ENCODE measurements around the gene DDX47. TPM values are rescaled to one million over a fixed set of nuclear protein-coding genes. Genes with fewer than 3 reads are reported as not detected.
A peak's percentile ranks its signal among the peaks of the same experiment; 100 is the strongest.

DDX47 gene
- total RNA-seq, 2 donors from 2014 or later = 92.3 to 154 TPM

DNA sequence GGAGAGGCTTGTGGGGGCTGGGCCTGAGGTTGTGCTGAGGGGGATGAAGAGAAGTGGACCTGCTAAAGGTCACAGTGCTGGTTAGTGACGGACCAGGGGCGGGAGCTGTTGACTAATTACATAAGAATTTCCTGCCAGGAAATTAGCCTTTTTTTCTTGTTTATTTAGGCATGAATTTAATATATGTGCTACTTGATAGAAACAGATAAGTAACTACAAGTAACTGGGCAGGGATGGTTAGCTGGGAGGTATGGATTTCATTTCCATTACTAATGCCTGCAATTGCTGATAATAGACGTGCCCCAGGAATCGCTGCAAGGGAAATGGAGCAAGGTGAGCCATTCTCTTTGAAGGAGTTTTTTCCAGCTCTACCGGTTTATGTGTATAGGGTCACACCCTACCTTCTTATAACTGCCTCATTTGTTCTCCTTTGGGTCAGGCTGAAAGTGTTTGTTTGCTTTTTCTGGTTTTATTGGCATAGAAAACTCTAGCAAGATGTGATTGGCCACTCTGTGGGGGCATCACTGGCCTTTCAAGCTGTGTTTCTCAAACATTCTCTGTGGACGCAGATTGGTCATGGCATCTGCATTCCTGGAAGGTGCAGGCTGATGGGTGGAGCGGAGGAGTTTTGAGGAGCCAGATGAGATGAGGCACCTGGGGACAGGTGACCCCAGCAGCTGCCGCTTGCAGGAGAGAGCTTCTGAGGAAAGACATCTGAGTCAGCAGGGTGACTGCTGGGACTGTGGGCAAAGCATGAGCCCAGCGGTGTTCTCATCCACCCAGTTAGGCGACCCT, 59.2 kb downstream of the DDX47 start:
- TF ChIP-seq, protein P1, sequence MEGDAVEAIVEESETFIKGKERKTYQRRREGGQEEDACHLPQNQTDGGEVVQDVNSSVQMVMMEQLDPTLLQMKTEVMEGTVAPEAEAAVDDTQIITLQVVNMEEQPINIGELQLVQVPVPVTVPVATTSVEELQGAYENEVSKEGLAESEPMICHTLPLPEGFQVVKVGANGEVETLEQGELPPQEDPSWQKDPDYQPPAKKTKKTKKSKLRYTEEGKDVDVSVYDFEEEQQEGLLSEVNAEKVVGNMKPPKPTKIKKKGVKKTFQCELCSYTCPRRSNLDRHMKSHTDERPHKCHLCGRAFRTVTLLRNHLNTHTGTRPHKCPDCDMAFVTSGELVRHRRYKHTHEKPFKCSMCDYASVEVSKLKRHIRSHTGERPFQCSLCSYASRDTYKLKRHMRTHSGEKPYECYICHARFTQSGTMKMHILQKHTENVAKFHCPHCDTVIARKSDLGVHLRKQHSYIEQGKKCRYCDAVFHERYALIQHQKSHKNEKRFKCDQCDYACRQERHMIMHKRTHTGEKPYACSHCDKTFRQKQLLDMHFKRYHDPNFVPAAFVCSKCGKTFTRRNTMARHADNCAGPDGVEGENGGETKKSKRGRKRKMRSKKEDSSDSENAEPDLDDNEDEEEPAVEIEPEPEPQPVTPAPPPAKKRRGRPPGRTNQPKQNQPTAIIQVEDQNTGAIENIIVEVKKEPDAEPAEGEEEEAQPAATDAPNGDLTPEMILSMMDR (conservative IDR thresholded peaks at IDR 0.05) = no peak
- Histone ChIP-seq H3K9me3 (ENCODE audit: control insufficient read depth, low read length) (no peaks in the 10 kb centered on the region), H3K27me3 (ENCODE audit: control insufficient read depth, insufficient read depth, low read length, poor library complexity, severe bottlenecking) (no peaks in the 10 kb centered on the region), H3K4me1 (ENCODE audit: control insufficient read depth, insufficient read depth, low read length) (peaks cover under 1% of the 10 kb centered on the region), H3K9ac (ENCODE audit: extremely low read depth, low read length, poor library complexity, severe bottlenecking) (no peak overlapping the region), H3K27ac (ENCODE audit: low read depth, low read length) (no peak overlapping the region), H3K36me3 (ENCODE audit: control insufficient read depth, insufficient read depth, low read length) (no peaks in the 10 kb centered on the region), H3K4me3 (ENCODE audit: low read length) (no peak overlapping the region)
- H3K4me1 Mint-ChIP-seq = peaks cover 33% of the 10 kb centered on the region
- peak; percentile 78 for DNase-seq
- peak overlapping the region; percentile 87 for H3K27ac Mint-ChIP-seq
- 80 to 87% methylated on average over 4 to 9 of the region's 10 CpGs for whole genome bisulfite sequencing, 2 experiments (ENCODE audit: insufficient coverage in 1 of 2, insufficient read length in 1 of 2)
- H3K36me3 Mint-ChIP-seq (ENCODE audit: low read depth) = peaks cover 9% of the 10 kb centered on the region
- no peaks in the 10 kb centered on the region for H3K9me3 Mint-ChIP-seq
- H3K4me3 Mint-ChIP-seq = no peak overlapping the region
- H3K27me3 Mint-ChIP-seq (ENCODE audit: insufficient read depth) = peaks cover 15% of the 10 kb centered on the region

DNA sequence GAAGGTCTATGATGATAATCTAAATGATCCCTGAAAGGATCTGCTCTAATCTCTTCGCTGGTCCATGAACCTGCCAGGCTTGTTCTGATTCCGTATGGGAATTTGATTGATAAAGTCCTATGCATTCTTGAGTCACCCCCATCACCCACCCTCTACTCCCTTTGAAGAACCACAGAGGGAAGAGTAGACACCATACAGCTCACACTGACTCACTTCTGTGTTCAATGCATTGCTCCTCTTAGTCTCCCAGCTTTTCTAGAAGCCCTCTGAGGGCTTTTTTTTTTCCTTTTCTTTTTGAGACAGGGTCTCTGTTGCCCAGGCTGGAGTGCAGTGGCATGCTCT, 59.8 kb downstream of the DDX47 start:
- H3K9me3 ChIP-seq (ENCODE audit: control insufficient read depth, low read length) = no peaks in the 10 kb centered on the region
- H3K27ac ChIP-seq (ENCODE audit: low read depth, low read length) = no peak overlapping the region
- H3K27me3 ChIP-seq (ENCODE audit: control insufficient read depth, insufficient read depth, low read length, poor library complexity, severe bottlenecking) = no peaks in the 10 kb centered on the region
- no peak overlapping the region for H3K4me3 Mint-ChIP-seq
- H3K4me3 ChIP-seq (ENCODE audit: low read length) = no peak overlapping the region
- no peaks in the 10 kb centered on the region for H3K36me3 ChIP-seq (ENCODE audit: control insufficient read depth, insufficient read depth, low read length)
- TF ChIP-seq, protein P1 (conservative IDR thresholded peaks at IDR 0.05) = no peak
- H3K4me1 Mint-ChIP-seq = peaks cover 38% of the 10 kb centered on the region
- no peaks in the 10 kb centered on the region for H3K9me3 Mint-ChIP-seq
- H3K4me1 ChIP-seq (ENCODE audit: control insufficient read depth, insufficient read depth, low read length) = peaks cover 5% of the 10 kb centered on the region
- H3K9ac ChIP-seq (ENCODE audit: extremely low read depth, low read length, poor library complexity, severe bottlenecking) = no peak overlapping the region
- peaks cover 9% of the 10 kb centered on the region for H3K36me3 Mint-ChIP-seq (ENCODE audit: low read depth)
- DNase-seq = no peak
- WGBS, 2 experiments (ENCODE audit: insufficient coverage in 1 of 2, insufficient read length in 1 of 2) = 95 to 100% methylated on average over 2 of the region's 2 CpGs
- H3K27ac Mint-ChIP-seq = peak overlapping the region; percentile 87
- H3K27me3 Mint-ChIP-seq (ENCODE audit: insufficient read depth) = peaks cover 18% of the 10 kb centered on the region

DNA sequence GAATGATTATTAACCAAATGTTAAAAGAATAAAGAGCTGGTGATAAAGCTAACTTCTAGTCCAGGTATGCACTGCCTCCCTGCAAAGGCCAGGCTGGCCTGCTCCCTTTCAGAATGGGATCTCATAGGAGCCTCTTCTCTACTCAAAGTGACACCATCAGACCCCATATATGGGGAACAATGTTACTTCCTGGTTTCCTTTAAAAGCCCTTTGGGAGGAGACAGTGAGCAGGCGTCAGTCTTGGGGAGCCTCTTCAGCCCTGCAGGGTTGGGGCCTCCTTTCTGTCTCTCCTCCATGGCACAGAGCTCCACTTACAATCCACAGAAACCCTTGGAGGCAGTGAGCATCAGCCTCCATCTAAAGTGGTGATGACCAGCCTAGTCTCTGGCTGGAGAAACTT, 60.9 kb downstream of the DDX47 start:
- Histone ChIP-seq H3K27ac (ENCODE audit: low read depth, low read length) (peak overlapping the region; percentile 54), H3K4me3 (ENCODE audit: low read length) (no peak overlapping the region), H3K9me3 (ENCODE audit: control insufficient read depth, low read length) (no peaks in the 10 kb centered on the region), H3K36me3 (ENCODE audit: control insufficient read depth, insufficient read depth, low read length) (no peaks in the 10 kb centered on the region), H3K27me3 (ENCODE audit: control insufficient read depth, insufficient read depth, low read length, poor library complexity, severe bottlenecking) (no peaks in the 10 kb centered on the region), H3K4me1 (ENCODE audit: control insufficient read depth, insufficient read depth, low read length) (peaks cover 5% of the 10 kb centered on the region), H3K9ac (ENCODE audit: extremely low read depth, low read length, poor library complexity, severe bottlenecking) (no peak overlapping the region)
- TF ChIP-seq, protein P1 (conservative IDR thresholded peaks at IDR 0.05) = no peak
- Mint-ChIP-seq H3K27me3 (ENCODE audit: insufficient read depth) (peaks cover 24% of the 10 kb centered on the region), H3K4me3 (no peak overlapping the region), H3K27ac (no peak overlapping the region), H3K9me3 (no peaks in the 10 kb centered on the region), H3K4me1 (peaks cover 38% of the 10 kb centered on the region), H3K36me3 (ENCODE audit: low read depth) (peaks cover 9% of the 10 kb centered on the region)
- WGBS, 2 experiments (ENCODE audit: insufficient coverage in 1 of 2, insufficient read length in 1 of 2) = 44 to 93% methylated on average over 1 of the region's 1 CpG
- DNase-seq = no peak

All from endodermal cell (in vitro differentiated cells).